GM19452 (cell line): Measurements from ENCODE around the gene PSMD11.

ENCODE experiments used
- ATAC-seq: cut with Tn5 transposase; IDR thresholded peaks from one replicate; pipeline ENCODE4 v1.9.1; 2021; ENCODE audit not compliant: unreplicated experiment

PSMD11 gene

DNA sequence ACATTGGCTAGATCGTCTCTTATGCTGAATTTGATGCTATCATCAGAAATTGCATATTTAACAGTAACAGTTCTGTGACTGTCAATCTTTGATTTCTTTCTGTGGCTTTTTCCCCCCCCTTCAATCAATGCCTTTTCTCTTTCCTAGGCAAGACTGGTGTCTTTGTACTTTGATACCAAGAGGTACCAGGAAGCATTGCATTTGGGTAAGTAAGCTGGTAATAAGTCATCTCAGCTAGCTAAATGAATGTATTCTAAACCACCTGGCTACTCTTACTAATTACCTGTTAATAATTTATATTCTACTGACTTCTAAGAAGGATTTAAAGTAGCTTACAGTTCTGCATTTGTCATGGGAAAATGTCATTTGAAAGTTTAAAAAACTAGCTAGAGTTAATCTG lies 20.1 kb downstream of the PSMD11 start:
- no peak for ATAC-seq

DNA sequence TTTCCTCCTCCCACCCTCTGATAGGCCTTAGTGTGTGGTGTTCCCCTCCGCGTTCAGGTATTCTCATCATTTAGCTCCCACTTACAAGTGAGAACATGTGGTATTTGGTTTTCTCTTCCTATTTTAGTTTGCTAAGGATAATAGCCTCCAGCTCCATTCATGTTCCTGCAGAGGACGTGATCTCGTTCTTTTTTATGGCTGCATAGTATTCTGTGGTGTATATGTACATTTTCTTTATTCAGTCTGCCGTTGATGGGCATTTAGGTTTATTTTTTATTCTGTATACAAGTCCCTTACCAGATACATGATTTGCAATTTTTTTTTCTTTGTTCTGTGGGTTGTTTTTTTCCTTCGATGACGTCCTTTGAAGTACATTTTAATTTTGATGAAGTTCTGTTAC lies 23.6 kb downstream of the PSMD11 start:
- no peak for ATAC-seq

DNA sequence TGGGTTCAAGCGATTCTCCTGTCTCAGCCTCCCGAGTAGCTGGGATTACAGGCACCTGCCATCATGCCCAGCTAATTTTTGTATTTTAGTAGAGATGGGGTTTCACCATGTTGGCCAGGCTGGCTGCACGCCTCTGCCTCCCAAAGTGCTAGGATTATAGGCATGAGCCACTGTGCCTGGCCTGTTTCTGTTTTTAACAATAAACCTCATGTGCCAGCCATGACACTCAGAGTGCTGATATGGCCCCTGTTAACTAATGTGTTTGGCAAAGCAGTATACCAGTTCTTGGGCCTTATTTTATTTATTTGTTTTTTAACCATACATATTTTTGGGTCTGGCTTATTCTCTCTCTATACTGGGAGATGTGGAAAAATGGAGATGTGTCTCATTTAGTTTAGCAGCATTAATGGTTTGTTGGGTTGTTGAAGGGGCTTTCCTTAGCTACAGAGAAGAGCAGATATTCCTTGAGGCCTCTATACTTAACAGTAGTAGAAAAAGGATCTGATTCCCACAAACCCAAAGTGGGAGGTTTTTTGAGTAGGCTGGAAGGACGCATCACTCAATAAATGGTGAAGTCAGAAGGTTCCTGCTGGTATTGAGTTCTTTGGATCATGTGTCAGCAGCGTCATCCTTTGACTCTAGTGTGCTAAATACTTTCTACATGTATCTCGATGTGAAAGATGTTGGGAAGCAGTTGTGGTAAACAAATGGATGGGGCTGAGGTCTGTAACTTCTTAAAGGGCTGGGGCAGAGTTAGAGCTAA lies 26.3 kb downstream of the PSMD11 start:
- no peak for ATAC-seq

DNA sequence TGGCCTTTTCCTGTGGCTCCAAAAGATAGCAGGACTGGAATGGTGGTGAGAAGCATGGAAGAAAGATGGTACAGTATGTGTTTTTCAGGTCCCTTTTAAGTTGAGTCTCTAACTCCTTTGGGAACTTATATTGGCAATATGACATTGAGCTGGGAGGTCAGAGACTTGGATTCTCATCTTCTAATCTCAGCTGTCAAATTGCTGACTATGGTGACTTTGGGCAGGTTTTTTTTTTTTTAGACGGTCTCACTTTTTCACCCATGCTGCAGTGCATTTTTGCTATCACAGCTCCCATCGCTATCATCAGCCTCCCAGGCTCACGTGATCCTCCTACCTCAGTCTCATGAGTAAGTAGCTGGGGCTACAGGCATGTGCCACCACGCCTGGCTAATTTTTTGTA lies 27.3 kb downstream of the PSMD11 start:
- ATAC-seq = no peak

DNA sequence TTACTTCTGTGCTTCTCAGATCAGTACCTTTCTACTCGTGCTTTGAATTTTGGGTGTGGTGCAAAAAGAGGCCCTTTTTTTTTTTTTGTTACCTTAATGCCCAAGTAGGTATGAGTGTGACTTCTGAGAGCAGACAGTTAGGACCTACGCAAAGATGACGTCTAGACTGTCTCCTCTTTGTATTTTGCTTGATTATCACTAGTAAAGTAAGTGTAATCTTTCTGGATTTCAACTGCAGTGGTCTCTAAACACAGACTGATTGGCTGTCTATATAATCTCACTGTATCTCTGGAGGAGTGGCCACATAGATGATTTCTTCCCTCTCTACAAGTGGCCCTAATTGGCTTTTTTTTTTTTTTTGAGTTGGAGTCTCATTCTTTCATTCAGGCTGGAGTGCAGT lies 30.9 kb downstream of the PSMD11 start:
- ATAC-seq = no peak

DNA sequence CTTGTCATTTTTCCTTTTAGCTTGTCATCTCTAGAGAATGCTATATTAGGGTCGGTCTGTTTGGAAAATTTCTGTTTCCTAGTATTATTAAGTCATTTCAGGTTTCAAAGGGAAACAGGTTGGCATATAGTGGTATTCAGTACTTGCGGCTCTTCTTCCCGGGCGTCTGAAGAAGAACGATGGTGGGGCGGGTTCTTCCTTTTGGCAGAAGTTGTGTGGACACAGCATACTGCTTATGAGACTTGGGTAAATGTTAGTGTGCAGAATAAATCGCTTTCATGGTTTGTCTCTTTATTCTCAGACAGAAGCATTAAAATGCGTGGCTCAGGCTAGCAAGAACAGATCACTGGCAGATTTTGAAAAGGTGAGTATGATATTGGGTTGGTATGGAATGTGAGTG lies 32.9 kb downstream of the PSMD11 start:
- ATAC-seq = no peak

DNA sequence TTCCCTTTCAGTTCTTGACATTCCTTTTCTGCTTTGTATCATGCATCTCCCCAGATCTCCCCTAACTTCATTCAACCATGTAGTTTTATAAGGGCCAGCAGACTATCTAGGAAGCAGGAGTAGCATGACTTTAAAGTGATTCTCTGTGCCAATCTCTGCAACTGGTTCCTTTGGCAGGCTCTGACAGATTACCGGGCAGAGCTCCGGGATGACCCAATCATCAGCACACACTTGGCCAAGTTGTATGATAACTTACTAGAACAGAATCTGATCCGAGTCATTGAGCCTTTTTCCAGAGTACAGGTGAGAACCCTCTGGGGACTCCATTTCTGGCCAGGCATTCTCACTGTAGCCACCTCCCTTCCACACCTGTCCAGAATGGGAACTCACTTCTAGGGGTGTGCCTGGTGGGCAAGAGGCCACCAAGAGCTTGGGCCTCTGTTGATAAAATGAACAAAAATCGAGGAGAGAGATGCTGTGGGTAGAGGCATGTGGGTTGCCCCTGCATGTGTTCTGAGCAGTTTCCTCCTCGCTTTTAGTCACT lies 34.8 kb downstream of the PSMD11 start:
- ATAC-seq = no peak

DNA sequence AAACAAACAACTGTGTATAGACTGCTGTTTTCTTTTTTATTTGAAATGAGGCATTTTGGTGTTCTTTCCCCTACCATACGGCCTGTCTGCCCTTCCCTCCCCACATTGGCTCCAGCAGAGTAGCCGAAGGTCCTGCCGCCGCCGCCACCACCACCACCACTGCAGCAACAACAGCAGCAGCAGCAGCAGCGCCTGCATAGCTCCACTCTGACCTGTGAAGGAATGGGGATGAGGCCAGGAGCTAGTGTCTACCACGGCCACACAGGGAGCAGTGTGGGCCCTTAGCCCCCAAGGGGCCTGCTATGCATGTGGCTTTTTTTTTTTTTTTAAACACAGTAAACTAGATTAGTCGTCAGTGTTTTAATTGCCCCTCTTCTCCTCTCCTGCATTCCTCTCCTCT lies 36.9 kb downstream of the PSMD11 start:
- no peak for ATAC-seq

DNA sequence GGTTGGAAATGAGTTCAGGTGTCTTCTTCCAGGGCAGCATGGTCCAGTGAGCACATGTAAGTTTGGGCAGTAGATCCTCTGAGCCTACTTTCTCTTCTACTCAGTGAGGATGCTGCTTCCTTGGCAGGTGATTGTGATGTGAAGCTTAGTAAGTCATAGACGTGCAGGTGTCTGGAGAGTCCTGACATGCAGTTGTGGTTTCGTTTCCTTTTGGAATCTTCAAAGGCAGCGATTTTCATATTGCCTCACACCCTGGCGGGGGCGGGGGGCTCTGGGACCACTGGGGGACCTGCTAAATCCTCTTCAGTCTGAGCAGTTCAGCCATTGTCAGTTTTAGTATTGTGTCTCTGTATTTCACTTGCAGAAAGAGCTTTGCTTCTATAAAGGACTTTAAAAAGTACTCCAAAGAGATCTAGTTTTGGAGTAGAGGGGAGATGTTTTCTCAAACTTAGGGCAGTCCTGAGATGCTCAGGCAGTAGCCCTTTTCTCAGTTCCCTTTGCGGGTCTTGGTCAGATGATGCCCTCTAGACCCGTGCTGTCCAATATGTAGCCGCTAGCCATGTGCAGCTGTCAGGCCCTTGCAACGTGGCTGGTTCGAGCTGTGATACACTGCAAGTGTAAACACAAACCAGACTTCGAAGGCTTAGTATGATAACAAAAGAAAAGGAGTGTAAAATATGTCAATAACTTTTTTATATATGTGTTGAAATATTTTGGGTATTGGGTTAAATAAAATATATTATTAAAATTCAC lies 38.4 kb downstream of the PSMD11 start:
- no peak for ATAC-seq

DNA sequence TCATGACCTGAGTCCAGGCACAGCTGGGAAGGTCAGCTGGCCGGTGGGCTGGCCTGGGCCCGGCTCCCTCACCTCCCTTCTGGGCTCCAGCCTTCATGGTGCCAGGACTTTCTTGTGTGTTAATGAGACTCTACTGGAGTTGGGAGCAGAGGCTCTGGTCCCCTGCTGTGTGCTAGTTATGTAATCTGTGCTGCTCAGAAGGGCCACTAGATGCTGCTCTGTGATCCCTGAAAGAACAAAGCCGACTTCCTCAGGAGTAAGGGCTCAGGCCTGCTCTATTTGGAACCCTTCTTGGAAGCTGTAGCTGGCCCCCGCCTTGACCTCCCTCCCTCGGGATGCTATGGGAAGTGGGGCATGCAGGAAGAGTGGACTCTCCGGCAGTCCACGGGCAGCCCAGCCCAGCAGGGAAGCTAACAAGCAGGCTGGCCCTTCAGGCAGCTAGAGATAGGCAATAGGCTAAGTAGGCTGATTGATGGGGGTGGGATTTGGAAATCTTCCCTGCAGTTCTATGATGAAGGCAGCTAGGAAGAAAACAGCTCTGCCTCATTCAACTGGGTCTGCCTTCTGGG lies 39.2 kb downstream of the PSMD11 start:
- no peak for ATAC-seq

DNA sequence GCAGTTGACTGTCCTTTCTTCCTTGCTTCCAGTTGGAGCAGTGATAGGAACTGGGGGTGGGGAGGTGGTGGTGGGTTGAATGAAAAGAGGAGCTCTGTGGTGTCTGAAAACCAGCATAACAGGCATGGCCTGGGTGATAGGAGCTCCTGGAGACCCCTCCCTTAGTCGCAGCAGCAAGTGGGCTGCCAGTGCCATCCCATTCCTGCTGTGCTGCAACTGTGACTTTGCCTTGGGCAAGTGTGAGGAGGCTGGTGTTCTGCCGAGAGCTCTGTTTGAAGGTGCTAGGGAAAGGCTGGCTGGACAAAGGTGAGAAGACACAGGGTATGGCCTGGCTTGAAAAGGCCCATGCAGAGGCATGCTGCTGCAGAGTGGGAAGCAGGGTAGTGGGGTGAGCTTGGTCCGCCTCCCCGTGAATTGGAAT lies 39.7 kb downstream of the PSMD11 start:
- ATAC-seq = no peak

DNA sequence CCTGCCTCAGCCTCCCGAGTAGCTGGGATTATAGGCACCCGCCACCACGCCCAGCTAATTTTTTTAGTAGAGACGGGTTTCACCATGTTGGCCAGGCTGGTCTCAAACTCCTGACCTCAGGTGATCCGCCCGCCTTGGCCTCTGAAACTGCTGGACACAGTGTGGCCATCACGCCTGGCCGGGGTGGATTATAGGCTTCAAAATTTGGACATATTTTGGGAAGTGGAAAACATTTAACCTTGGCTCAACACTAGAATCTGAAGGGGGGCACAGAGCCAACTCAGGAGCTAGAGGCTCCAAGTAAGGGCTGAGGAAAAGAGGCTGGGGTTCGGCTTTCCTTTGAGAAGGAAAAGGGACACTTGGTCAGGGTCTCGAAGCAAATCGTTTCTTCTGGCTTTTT lies 40.3 kb downstream of the PSMD11 start:
- ATAC-seq = no peak

DNA sequence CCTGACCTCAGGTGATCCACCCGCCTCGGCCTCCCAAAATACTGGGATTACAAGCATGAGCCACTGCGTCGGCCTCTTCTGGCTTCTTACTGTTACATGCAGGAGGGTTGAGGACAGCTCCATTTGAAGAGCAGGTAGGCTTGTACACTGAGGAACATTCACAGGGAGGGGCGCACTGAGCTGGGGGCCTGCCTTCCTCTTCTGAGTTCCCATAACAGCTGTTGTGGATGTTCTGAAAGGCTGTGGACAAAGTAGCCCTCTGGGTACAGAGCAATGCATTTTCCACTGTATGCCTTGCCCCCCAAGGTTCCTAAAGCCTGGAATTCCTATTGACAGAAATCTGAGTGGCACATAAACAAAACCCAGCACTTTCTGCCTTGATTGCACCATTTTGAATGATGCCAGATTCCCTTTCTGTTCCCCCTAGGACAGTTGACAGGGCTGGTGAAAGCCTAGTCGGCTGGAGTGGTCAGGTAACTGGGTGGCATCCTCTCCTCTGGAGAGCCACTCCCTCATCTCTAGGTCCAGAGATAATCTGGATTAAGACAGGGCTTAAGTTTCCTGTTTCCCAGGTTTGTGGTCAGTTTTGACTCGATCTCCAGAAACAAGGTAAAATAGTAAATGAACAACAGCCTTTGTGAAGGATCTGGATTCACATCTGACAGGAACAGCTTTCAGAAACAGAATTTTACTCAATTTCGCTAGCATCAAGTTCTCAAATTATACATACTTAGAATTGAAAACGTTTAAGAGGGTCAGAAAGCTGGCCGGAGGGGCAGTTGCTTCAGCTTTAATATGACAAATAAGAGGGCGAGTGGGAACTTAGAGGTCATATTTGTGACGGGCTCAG lies 41.2 kb downstream of the PSMD11 start:
- no peak for ATAC-seq

DNA sequence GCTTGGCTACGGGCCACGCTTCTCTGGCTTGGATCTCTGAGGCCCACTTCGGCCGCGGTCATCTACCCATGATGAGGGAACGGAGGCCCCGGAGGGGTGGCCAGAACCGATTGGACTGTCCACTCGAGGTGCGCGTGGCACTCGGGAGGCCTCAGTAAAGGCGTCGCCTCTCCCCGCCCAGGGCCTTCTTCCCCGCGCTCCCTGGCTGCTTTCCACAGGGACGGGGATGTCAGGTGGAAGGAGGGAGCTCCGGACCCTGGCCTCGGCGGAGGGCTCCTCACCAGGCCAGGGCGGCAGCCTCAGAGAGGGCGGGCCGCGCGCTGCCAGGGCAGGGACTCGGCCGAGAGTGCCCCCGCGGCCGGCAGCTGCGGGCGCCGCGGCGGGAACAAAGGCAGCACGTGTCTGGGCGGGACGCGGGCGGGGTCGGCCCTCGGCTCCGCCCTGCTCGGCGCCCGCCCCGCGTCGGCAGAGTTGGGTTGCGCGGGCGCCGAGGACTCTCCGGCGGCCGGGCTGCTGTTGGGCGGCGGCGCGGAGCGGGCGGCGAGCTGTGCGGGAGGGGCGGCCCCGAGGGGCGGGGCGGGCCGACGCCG lies 41.9 kb downstream of the PSMD11 start:
- peak; percentile 48 for ATAC-seq

DNA sequence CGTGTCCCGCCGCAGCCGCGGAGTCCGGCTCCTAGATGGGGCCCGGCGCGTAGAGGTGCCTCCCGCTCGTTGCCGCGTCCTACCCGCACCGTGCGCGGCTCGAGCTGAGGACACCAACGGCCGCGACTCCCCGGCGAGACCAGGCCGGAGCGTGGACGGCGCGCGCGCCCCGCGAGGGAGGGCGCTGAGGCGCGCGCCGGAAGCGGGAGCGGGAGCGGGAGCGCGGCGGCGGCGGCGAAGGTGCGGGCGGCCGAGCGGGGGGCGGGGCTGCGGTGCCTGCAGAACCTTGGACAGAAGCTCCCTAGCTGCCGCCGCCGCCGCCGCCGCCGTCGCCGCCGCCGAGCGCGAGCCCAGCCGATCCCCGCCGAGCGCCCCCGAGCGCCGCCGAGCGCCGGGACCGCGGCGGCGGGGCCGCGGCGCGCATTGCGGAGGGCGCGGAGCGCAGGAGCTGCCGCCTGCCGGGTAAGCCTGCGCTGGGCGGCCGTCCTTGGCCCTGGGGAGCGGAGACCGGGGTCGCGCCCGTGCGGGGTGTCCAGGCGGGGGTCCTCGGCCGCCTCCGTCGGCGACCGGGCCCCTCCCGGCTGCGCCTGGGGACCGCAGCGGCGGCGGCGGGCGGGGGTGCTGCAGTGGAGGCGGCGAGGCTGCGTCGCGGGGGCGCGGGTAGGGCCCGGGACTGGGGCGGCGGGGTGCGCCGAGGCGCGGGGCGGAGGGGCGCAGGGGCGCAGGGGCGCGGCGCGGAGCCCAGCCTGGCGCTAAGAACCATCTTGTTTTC lies 42.6 kb downstream of the PSMD11 start, which contains the start of gene CDK5R1:
Gene CDK5R1 (plus strand): TSS at position 293 of the 772 bp plus-strand sequence. CDS start 628 bp downstream, outside the sequence.
- peak; percentile 53 for ATAC-seq

DNA sequence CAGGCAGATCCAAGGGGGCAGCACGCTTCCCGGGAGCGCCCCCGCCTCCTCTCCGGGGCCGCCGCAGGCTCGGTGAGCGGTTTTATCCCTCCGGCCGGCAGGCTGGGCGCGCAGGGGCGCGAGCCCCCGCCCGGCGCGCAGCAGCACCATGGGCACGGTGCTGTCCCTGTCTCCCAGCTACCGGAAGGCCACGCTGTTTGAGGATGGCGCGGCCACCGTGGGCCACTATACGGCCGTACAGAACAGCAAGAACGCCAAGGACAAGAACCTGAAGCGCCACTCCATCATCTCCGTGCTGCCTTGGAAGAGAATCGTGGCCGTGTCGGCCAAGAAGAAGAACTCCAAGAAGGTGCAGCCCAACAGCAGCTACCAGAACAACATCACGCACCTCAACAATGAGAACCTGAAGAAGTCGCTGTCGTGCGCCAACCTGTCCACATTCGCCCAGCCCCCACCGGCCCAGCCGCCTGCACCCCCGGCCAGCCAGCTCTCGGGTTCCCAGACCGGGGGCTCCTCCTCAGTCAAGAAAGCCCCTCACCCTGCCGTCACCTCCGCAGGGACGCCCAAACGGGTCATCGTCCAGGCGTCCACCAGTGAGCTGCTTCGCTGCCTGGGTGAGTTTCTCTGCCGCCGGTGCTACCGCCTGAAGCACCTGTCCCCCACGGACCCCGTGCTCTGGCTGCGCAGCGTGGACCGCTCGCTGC lies 43.3 kb downstream of the PSMD11 start:
- ATAC-seq = peak; percentile 7

DNA sequence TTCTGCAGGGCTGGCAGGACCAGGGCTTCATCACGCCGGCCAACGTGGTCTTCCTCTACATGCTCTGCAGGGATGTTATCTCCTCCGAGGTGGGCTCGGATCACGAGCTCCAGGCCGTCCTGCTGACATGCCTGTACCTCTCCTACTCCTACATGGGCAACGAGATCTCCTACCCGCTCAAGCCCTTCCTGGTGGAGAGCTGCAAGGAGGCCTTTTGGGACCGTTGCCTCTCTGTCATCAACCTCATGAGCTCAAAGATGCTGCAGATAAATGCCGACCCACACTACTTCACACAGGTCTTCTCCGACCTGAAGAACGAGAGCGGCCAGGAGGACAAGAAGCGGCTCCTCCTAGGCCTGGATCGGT lies 43.9 kb downstream of the PSMD11 start:
- ATAC-seq = no peak

DNA sequence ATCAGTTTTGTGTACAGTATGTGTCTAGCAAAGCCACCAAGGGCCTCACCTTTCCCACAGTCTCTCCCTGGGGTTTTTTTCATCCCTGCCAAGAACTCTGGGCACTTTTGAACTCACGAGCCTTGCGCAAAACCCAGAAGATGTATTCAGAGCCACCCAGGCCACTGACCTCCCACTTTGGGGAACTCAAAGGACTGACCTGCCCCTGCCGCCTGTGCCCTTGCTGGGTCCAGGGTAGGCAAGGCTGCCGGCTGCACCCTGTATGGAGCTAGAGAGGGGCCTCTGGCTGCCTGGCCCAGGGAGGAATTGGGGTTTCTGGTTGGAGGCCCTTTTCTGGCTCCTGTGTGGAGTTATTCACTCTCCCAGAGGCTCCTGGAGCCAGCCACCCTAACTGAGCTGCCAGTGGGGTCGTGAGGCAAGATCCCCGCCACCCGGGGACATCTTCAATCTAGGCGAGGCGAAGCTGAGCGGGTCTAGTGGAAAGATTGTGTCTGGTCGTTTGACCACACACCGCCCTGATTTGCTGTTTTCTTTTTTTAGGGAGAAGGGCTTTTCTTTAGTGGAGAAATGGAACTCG lies 44.4 kb downstream of the PSMD11 start:
- no peak for ATAC-seq
